Activated CD4-positive, alpha-beta T cell treated with anti-CD3 and anti-CD28 coated beads, Interleukin-2, amount 10 ng/mL, durations not matched to agents 24 days and 14 days (primary cell): ENCODE measurements around the gene P2RX3. TPM values are rescaled to one million over a fixed set of nuclear protein-coding genes. Genes with fewer than 3 reads are reported as not detected.
"Not testable (repeated sequence)": the region's sequence is repeated elsewhere in the genome, so short reads cannot be mapped to it uniquely, and the experiment has no call there.

ENCODE experiments used
- DNase-seq: peaks from one replicate; pipeline ENCODE4 v3.0.0; 2022
- H3K27ac Mint-ChIP-seq: one replicate; pipeline ENCODE4 v1.8.0; 2022; ENCODE audit warnings: mild to moderate bottlenecking, mixed read lengths
- H3K27me3 Mint-ChIP-seq: one replicate; pipeline ENCODE4 v1.8.0; 2022; ENCODE audit warnings: mixed read lengths
- H3K36me3 Mint-ChIP-seq: one replicate; pipeline ENCODE4 v1.8.0; 2022; ENCODE audit warnings: low read depth, mild to moderate bottlenecking, mixed read lengths
- H3K4me1 Mint-ChIP-seq: one replicate; pipeline ENCODE4 v1.8.0; 2021; ENCODE audit warnings: mixed read lengths
- H3K4me3 Mint-ChIP-seq: one replicate; pipeline ENCODE4 v1.8.0; 2022; ENCODE audit warnings: mild to moderate bottlenecking, moderate library complexity, mixed read lengths
- H3K9me3 Mint-ChIP-seq: one replicate; pipeline ENCODE4 v1.8.0; 2021; ENCODE audit warnings: mixed read lengths
- intact Hi-C: fragments of 100-400 bp; cut with micrococcal nuclease; formaldehyde crosslinking; loops from one replicate; pipeline ENCODE4 v1.15.1; 2023
- total RNA-seq: library from RNA; stranded (reverse); gene quantifications from 2 replicates; pipeline ENCODE4 v1.2.3, GENCODE V29; 2022

The P2RX3 gene
- total RNA-seq, 1 donor from 2014 or later, result not detected

DNA sequence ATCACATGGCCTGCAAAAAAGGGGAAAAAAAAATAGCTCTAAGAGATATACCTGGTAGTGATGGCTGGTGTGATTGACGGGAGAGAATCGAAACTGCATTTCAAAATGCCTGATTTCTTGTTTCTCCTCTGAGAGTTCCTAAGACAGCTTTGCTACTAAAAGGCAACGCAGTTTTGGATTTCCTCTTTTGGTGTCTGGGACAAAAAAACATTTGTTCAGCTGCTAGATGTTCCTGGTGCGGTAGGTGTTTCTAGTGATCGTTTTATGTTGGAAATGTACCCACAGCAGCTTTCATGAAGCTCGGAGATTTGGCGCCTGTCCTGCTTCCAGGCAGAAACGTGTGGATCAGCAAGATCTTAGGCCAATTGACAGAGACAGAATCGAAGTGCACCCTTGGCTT lies 18.1 kb downstream of the P2RX3 start:
- Mint-ChIP-seq H3K36me3 (peaks cover 2% of the 10 kb centered on the region), H3K27ac (no peak overlapping the region), H3K4me3 (no peak overlapping the region), H3K9me3 (no peaks in the 10 kb centered on the region), H3K27me3 (peaks cover 30% of the 10 kb centered on the region), H3K4me1 (no peaks in the 10 kb centered on the region)
- DNase-seq, result no peak
- intact Hi-C loops, result no loop called here

DNA sequence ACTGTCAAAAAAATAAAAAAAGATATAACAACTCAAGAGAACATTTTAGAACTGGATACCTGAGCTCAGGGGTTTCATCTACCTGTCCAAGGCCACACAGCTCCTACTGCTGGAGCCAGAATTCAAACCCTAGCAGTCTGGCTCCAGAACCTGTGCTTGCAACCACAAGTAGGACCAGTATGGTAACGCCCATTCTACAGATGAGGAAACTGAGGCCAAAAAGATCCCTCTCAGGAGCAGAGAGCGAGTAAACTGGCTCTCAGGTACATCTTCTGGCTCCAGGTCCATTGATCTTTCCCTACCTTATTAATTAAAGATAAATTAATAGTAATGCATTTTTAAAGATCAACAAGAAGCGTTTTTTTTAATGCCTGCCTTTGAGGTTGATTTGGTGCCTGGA lies 19.2 kb downstream of the P2RX3 start:
- DNase-seq, result no peak
- Mint-ChIP-seq H3K4me1 (no peaks in the 10 kb centered on the region), H3K27ac (no peak overlapping the region), H3K27me3 (peaks cover 26% of the 10 kb centered on the region), H3K36me3 (no peaks in the 10 kb centered on the region), H3K9me3 (no peaks in the 10 kb centered on the region), H3K4me3 (no peak overlapping the region)
- intact Hi-C loops, result no loop called here

DNA sequence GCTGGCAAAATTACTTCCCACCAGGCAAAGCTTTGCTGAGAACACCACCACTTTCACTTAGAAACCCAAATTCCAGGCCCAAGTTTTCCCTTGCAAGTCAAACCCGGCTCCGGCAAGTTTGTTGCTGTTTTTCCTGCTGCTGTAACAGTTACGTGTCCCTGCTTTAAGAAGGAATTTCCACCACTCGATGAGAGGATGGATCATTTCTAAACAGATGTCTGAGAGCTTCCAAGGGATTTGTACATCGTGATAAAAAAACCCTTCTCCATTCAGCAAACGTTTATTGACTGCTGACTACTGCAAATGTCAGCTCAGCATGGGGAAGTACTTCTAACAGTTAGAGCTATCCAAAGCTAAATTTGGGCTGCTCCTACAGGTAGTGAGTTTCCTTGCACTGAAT lies 19.7 kb downstream of the P2RX3 start:
- intact Hi-C loops, result no loop called here
- no peaks in the 10 kb centered on the region for H3K4me1 Mint-ChIP-seq
- DNase-seq, result no peak
- H3K27me3 Mint-ChIP-seq, result peaks cover 25% of the 10 kb centered on the region
- no peaks in the 10 kb centered on the region for H3K36me3 Mint-ChIP-seq
- H3K4me3 Mint-ChIP-seq, result no peak overlapping the region
- H3K27ac Mint-ChIP-seq, result no peak overlapping the region
- no peaks in the 10 kb centered on the region for H3K9me3 Mint-ChIP-seq

DNA sequence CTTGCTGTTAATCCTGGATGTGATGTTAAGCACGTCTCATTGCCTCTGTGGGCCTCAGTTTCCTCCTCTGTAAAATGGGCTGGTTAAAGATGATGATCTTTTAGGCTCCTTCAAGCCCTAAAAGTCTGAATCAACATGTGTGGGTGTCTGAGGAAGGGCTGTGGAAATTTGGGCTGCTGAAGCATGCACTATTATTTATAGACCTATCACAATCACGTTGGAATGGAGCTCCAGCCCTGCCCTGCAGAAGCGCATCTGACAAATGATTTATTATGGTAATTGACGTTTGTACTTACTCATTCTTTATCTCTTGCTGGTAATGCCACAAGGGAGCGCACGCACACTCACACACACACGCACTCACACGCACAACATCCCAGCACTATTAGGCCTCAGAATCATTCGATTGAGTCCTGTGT lies 20.4 kb downstream of the P2RX3 start:
- H3K27me3 Mint-ChIP-seq, result peaks cover 20% of the 10 kb centered on the region

DNA sequence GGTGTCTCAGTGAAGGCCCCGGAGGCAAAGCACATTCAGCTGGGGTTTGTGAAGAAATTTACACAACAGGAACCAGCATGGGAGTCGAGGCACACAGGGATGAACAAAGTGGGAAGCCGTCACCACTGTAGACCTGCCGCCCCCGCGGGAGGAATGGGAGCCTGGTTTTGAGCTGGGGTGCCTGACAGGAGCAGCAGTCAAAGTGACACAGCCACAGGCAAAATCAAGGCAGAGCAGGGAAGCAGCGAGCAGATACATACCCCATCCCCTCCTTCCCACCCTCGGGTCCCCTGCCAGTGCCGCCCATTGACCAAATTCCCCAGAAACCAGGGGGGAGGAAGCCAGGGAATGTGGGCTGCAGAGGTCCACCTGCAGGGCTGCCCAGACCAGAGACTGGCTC lies 20.8 kb downstream of the P2RX3 start:
- Mint-ChIP-seq H3K27ac (no peak overlapping the region), H3K36me3 (no peaks in the 10 kb centered on the region), H3K27me3 (peaks cover 18% of the 10 kb centered on the region), H3K9me3 (no peaks in the 10 kb centered on the region), H3K4me1 (no peaks in the 10 kb centered on the region), H3K4me3 (no peak overlapping the region)
- intact Hi-C loops, result no loop called here
- no peak for DNase-seq

More for the DNA sequence above, 20.4 kb downstream of the P2RX3 start:
- H3K4me1 Mint-ChIP-seq, result no peaks in the 10 kb centered on the region
- intact Hi-C loops, result no loop called here
- H3K9me3 Mint-ChIP-seq, result no peaks in the 10 kb centered on the region
- no peak overlapping the region for H3K4me3 Mint-ChIP-seq
- no peak for DNase-seq
- no peak overlapping the region for H3K27ac Mint-ChIP-seq
- no peaks in the 10 kb centered on the region for H3K36me3 Mint-ChIP-seq

DNA sequence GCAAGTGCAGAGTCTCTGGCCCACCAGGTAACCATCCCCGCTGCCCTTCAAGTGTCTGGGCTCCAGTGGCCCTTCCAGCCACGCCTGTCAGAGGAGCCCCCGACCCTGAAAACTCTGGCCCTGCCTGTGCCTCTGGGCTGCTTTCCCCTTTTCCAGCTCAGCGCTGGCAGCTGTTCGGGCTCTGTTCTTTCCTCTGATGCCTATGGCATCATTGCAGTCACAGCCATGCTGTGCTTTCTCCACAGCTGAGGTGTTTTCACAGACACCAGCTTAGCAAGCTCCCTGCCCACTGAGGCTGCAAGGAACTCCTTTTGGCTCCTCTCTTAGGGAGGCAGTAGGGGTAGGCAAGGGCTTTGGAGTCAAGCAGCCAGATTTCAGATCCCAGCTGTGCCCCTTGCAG lies 21.2 kb downstream of the P2RX3 start:
- no peaks in the 10 kb centered on the region for H3K4me1 Mint-ChIP-seq
- H3K9me3 Mint-ChIP-seq, result no peaks in the 10 kb centered on the region

DNA sequence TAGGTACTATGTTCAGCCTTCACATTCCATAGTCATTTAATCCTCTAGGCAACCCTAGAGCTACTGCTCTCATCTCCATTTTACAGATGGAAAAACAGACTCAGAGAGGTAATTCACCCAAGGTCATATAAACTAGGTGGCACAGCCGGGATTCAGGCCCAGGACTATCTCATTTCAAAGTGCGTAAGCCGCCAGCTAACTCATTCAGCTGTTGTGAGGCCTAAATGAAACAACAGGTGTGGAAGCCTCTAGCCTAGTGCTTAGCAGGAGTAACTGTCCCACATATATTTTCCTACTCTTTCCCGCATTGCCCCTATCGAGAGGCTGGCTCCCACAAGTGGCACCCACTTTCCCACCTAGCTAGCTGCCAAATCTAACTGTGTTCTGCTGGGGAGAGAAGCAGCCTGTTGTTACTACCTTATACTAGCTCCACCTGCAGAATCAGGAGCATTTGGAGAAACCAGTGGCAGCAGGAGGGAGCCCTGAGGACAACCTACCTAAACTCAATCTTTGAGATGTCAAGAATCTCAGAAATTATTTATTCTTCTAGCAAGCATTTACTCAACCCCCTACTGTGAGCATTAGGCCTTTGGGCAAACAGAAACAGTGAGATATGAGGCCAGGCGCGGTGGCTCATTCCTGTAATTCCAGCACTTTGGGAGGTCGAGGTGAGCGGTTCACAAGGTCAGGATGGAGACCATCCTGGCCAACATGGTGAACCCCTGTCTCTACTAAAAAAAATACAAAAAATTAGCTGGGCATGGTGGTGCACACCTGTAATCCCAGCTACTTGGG lies 21.9 kb downstream of the P2RX3 start:
- peaks cover 9% of the 10 kb centered on the region for H3K27me3 Mint-ChIP-seq
- no peak overlapping the region for H3K27ac Mint-ChIP-seq
- no peak for DNase-seq
- H3K4me1 Mint-ChIP-seq, result no peaks in the 10 kb centered on the region
- H3K9me3 Mint-ChIP-seq, result no peaks in the 10 kb centered on the region
- no peaks in the 10 kb centered on the region for H3K36me3 Mint-ChIP-seq
- intact Hi-C loops, result no loop called here
- no peak overlapping the region for H3K4me3 Mint-ChIP-seq

More for the DNA sequence above, 21.2 kb downstream of the P2RX3 start:
- peaks cover 15% of the 10 kb centered on the region for H3K27me3 Mint-ChIP-seq
- intact Hi-C loops, result no loop called here
- no peaks in the 10 kb centered on the region for H3K36me3 Mint-ChIP-seq
- no peak for DNase-seq
- no peak overlapping the region for H3K27ac Mint-ChIP-seq
- H3K4me3 Mint-ChIP-seq, result no peak overlapping the region

DNA sequence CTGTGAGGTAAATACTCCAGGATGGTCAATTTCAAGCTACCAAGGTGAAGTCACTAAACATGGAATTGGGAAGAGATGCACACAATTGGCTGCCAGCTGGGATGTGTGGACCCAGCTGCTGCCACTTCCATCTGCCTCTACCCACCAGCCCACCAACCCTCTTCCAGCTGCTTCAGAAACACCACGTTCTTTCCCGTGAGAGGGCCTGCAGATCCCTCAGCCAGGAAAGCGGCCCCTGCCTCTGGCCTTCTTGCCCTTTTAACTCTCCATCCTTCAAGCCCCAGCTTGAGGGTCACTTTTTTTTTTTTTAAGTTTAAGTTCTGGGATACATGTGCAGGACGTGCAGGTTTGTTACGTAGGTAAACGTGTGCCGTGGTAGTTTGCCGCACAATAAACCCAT lies 22.8 kb downstream of the P2RX3 start:
- no peak for DNase-seq
- no peaks in the 10 kb centered on the region for H3K4me1 Mint-ChIP-seq
- H3K4me3 Mint-ChIP-seq, result no peak overlapping the region
- H3K9me3 Mint-ChIP-seq, result no peaks in the 10 kb centered on the region
- no peak overlapping the region for H3K27ac Mint-ChIP-seq
- intact Hi-C loops, result no loop called here
- no peaks in the 10 kb centered on the region for H3K36me3 Mint-ChIP-seq
- H3K27me3 Mint-ChIP-seq, result peaks cover 8% of the 10 kb centered on the region

DNA sequence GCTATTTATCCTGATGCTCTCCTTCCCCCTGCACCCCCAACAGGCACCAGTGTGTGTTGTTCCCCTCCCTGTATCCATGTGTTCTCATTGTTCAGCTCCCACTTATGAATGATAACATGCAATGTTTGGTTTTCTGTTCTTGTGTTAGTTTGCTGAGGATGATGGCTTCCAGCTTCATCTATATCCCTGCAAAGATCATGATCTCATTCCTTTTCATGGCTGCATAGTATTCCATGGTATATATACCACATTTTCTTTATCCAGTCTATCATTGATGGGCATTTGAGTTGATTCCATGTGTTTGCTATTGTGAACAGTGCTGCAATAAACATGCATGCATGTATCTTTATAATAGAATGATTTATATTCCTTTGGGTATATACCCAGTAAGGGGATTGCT lies 23.3 kb downstream of the P2RX3 start:
- DNase-seq, H3K36me3 Mint-ChIP-seq, H3K27ac Mint-ChIP-seq, H3K27me3 Mint-ChIP-seq, intact Hi-C loops, H3K4me1 Mint-ChIP-seq, H3K4me3 Mint-ChIP-seq, H3K9me3 Mint-ChIP-seq: not testable (repeated sequence)

DNA sequence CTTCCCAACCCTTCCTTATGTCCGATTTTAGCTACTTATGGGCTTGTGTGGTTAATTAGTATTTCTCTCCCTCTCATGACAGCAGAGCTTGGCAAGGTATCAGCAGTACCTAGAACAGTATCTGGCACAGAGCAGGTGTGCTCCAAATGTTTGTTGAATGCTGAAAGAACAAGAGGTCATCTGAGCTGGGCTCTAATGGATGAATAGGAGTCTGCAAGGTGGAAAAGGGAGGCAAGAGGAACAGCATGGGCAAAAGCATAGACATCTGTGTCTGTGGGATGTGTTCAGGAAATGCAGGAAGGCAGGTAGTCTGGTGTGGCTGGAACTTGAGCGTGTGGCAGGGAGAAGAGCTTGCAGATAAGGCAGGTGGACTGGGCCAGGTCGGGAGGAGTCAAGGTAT lies 23.8 kb downstream of the P2RX3 start:
- no peaks in the 10 kb centered on the region for H3K36me3 Mint-ChIP-seq
- no peak overlapping the region for H3K27ac Mint-ChIP-seq
- no peaks in the 10 kb centered on the region for H3K9me3 Mint-ChIP-seq
- no peaks in the 10 kb centered on the region for H3K27me3 Mint-ChIP-seq
- no peaks in the 10 kb centered on the region for H3K4me1 Mint-ChIP-seq
- no peak overlapping the region for H3K4me3 Mint-ChIP-seq
- no peak for DNase-seq
- intact Hi-C loops, result no loop called here

DNA sequence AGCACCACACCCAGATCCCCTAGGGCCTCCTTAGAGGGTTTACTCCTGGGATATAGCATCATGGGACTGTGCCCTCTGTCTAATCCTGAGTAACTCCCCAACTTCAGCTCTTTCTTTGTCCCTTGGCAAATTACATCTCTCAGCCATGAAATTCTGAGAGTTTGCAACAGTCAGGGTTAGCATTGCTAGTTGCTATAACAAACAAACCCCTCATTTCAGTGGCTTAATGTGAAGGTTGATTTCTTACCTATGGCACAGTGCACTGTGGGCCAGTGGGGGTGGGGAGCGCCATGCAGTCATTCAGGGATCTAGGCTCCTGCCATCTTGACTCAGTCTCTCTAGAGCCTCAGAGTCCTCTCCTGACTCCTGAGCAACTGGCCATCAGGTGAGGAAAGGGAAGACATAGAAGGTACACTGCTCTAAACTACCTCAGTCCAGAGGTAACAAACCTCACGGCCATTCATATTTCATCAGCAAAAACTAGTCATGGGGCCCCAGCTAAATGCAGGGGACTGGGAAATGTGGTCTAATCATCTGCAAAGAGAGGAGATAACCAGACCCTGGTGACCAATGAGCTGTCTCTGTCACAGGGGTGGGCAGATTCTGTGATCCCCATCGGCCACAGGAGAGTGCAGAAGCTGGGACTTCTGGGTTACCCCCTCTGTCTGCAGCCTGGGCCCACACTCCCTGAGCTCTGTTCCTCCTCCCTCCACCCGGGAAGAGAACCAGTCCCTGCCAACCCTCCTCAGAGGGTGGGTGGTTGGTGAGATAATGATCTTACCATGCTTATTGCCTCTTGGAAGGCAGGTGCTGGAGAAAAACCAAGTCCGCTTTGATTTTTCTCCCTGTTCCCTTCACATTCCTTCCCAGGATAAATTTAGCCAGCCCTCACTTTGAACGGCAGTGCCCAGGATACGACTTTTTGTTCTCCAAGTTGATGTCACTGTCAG lies 25.3 kb downstream of the P2RX3 start:
- Mint-ChIP-seq H3K27ac (no peak overlapping the region), H3K4me3 (no peak overlapping the region), H3K27me3 (no peaks in the 10 kb centered on the region), H3K4me1 (no peaks in the 10 kb centered on the region), H3K9me3 (no peaks in the 10 kb centered on the region), H3K36me3 (no peaks in the 10 kb centered on the region)
- no peak for DNase-seq
- intact Hi-C loops, result no loop called here

DNA sequence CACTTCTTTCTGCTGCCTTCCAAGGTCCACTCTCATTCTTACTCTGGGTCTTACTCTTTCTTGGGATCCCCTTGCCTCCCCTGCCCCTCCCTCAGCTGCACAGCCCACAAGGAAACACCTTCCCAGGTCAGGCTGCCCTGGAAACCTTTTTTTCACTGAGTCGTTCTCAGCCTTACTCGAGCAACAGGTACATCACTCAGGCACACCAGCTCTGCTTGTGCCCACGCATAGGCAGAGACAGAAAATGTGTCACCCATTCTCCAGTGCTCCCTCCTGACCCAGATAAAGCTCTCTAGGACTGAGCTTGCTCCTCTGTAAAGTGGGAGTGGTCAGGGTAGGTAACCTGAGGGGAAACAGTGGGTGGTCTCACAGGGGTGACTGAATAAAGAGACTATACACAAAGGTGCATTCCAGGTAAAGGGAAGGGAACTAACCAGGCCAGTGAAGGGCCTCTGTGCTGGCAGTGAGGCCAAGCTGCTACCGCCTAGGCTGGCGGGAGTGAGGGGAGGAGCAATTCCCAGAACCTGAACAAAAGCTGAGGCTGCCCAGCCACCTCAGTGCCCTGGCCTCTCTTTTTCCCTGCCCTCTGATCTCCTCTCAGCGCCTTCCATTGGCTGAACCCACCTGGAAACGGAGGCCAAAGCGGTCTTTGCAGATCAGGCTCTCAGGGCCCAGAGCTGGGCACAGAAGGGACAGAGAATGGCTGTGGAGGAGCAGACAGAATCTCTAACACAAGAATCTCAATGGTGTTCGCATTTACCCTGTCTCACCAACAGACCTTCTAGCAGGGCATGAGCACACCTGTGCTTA lies 26.9 kb downstream of the P2RX3 start:
- intact Hi-C loops, result no loop called here
- no peaks in the 10 kb centered on the region for H3K27me3 Mint-ChIP-seq
- no peak for DNase-seq
- H3K9me3 Mint-ChIP-seq, result no peaks in the 10 kb centered on the region
- H3K4me1 Mint-ChIP-seq, result no peaks in the 10 kb centered on the region
- H3K36me3 Mint-ChIP-seq, result no peaks in the 10 kb centered on the region
- H3K27ac Mint-ChIP-seq, result no peak overlapping the region
- H3K4me3 Mint-ChIP-seq, result no peak overlapping the region

DNA sequence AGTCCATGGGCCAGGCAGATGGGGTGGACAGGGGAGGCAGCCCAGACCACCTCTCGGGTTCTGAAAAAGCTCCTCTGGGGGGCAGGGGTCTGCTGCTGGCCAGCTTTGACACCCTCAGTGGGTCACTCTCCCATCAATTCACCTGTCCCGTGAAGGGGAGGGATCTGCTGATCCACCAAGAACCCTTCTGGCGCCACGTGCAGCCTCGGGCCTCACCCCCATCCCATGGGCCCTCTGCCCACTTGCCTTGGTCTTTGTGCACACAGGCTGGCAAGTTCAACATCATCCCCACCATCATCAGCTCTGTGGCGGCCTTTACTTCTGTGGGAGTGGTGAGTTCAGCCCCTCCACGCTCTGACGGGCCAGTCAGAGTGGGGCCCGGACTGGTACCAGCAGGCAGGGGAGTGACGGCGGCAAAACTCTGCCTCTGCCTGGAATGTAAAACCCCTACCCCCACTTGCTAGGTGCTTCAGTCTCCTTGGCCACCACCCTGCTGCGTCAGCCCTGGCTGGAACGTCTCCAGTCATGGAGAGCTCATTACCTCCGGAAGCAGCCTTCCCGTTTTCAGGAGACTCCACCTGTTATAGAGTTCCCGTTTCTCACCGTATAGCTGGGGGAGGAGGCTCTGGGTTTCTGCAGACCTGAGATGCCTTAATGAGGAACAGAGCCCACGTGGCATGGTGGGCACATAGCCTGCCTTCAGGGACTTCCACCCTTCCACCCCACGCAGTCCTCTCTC lies 30.1 kb downstream of the P2RX3 start:
- no peak for DNase-seq
- H3K9me3 Mint-ChIP-seq, result no peaks in the 10 kb centered on the region
- no peaks in the 10 kb centered on the region for H3K36me3 Mint-ChIP-seq
- intact Hi-C loops, result no loop called here
- H3K4me1 Mint-ChIP-seq, result no peaks in the 10 kb centered on the region
- no peak overlapping the region for H3K4me3 Mint-ChIP-seq
- H3K27me3 Mint-ChIP-seq, result no peaks in the 10 kb centered on the region
- no peak overlapping the region for H3K27ac Mint-ChIP-seq
